ENCODE results near the gene C2orf69. TPM values are rescaled to one million over a fixed set of nuclear protein-coding genes. Genes with fewer than 3 reads are reported as not detected.

C2orf69 gene
- total RNA-seq, 1 experiment from 2014 or later = 13.5 TPM

DNA sequence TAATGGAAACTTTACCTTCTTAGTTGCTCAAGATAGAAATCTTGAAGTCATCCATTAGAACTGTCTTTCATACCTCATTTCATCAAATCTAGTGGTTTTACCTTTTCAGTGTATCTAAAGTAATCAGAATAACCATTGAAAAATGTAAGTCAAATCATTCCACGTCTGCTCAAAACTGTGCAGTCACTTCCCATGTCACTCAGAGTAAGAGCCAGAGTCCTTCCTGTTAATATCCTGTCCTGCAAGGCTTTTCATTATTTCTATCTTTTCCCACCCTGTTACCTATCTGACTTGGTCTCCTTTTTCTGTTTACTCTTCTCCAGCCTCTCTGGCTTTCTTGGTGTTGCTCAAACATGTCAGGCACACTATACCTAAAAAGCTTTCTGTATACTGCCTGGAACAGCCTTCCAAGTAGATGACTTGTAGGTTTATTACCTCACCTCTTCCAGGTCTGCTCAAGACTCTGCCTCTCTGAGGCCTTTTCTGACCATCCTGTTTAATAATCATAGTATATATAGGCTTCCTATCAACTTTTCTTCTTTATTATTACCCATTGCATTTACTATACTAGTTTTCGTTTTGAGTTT, 3.4 kb downstream of the C2orf69 start:
- DNase-seq (ENCODE audit: low read depth) = no peak

DNA sequence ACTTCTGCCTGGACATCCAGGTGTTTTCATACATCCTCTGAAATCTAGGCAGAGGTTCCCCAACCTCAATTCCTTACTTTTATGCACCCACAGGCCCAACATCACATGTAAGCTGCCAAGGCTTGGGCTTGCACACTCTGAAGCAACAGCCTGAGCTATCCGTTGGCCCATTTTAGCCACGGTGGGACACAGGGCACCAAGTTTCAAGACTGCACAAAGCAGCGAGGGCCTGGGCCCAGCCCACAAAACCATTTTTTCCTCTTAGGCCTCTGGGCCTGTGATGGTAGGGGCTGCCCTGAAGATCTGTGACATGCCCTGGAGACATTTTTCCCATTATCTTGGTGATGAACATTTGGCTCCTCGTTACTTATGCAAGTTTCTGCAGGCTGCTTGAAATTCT, 5.9 kb downstream of the C2orf69 start:
- DNase-seq (ENCODE audit: low read depth) = no peak

DNA sequence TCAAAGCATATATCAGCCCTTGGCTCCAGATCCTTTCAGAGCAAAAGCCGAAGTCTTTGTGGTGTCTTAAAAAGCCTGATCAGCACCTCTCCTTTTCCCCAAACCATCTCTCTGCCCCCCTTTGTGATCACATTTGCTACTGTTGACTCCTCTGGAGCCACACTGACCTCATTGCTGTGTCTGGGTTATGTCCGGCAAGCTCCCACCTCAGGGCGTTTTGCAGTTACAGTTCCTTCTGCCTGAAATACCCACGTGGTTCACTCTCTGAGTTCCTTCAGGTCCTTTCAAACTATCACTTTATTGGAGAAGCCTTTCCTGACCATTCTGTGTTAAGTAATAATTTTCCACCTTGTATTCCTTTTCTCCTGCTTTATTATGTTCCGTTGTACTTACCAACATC, 11.8 kb downstream of the C2orf69 start:
- peak; percentile 67 for DNase-seq (ENCODE audit: low read depth)

DNA sequence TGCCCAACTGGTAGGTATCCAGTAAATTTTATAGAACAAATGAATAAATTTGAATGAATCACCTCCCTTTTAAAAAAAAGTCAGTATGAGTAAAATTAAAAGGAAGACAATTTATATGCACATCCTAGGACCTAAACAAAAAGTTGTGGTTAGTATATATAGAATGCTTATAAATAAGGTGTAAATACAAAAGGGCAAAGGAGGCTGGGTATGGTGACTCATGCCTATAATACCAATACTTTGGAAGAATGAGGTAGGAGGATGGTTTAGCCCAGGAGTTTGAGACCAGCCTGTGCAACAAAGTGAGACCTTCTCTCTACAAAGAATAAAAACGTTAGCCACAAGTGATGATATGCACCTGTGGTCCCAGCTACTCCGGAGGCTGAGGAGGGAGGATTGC, 12.8 kb downstream of the C2orf69 start:
- DNase-seq (ENCODE audit: low read depth) = no peak

DNA sequence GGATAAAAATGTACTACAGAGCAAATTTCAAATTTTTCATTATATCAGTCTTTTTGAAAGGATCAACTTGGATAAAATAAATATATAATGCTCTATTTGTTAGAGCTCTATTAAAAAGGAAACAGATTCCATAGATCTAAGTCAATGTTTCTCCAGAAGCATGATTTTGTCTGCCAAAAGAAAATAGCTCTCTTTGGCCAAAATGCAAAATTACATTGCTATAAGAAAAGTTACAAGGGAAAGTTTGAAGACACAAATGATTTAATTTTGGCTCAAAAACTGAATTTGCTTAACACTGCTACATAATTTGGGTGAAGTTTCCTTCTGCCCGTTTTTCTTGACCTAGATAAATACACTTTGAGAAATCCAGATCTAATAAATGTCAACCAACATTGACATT, 15.7 kb downstream of the C2orf69 start:
- no peak for DNase-seq (ENCODE audit: low read depth)

DNA sequence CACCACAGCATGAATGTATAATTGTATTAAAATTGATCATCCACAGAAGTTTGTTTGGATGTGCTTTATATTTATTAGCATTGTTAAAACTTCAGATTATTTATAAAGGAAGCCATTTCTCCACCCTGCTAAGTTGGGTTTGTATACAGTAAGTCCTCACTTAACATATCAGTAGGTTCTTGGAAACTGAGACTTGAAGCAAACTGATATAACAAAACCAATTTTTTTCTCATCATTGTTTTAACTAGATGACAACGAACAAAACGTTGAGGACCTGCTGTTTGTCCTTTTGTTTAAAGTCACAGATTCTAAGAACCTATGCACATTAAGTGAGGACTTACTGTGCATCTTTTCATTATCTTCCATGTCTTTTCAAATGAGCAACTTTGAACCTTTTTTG, 17.1 kb downstream of the C2orf69 start:
- no peak for DNase-seq (ENCODE audit: low read depth)

DNA sequence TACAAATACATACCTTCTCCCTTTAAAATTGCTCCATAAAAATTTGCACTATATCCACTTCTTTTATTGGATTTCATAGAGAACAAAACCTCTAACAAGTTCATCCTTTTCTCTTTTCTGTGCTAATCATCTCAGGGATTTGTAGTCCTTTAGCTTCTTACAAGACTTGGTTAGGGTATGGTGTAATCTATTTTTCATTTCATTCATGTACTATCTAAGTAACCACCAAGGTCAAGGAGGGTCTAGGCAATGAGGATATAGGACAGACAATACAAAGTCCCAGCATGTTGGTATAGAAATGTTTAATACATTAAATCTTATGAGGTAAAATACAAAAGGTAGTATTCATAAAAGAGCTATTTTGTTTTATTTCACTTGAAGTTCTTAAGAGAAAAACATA, 17.5 kb downstream of the C2orf69 start:
- DNase-seq (ENCODE audit: low read depth) = no peak

DNA sequence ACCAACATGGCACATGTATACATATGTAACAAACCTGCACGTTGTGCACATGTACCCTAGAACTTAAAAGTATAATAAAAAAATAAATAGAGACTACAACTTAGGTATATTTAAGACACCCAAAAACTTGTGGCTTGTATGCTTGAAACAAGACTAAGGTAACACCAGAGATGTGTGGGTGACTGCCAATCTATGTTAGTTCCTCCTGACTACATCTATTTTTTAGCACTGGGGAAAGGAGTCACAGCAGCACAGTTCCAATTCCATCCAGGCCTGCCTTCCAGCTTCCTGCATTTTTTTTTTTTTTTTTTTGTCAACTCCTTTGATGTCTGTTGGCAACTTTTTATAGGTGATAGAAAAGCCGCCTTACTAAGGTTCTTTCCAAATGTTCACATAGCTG, 18.2 kb downstream of the C2orf69 start:
- no peak for DNase-seq (ENCODE audit: low read depth)

DNA sequence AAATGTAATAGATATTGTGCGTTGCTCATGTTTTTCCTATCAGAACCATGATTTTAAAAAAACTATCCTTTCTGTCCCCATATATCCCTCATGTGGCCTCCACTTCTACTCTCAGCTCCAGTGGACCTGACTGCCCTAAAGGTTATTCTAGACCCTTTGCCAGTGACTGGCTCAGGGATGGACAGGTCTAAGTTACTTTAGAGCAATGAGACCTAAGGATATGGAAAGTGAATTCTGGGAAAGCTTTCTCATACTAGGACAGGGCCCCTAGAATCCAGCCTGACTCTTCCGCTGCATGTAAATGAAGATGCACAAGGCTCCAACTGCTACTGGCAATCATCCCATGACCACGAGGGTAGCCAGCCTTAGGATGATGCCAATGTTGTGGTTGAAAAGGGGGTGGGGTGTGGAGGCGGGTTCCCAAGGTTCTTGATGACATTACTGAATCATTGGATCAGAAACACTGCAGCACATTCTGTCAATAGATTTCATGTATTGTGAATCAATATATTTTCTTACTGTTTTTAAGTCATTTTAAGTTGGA, 21.3 kb downstream of the C2orf69 start:
- DNase-seq (ENCODE audit: low read depth) = peak; percentile 75

DNA sequence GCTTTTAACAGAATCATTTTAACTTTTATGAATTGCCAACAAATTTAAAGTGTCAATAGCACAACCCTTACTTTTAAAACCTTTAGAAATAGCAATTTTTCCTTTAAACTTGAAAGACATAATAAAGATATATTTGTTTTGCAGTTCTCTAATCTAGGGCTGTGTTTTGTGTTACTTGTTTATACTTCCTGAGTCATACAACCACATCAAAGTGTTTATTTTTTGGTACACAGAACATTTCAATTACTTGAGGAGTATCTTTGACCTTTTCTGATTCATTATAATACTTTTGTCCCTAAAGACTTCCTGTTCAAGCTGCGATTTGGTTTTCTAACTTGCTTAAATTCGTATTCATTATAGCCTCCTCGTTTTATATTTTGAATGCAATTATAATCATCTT, 22.4 kb downstream of the C2orf69 start:
- DNase-seq (ENCODE audit: low read depth) = peak; percentile 67

DNA sequence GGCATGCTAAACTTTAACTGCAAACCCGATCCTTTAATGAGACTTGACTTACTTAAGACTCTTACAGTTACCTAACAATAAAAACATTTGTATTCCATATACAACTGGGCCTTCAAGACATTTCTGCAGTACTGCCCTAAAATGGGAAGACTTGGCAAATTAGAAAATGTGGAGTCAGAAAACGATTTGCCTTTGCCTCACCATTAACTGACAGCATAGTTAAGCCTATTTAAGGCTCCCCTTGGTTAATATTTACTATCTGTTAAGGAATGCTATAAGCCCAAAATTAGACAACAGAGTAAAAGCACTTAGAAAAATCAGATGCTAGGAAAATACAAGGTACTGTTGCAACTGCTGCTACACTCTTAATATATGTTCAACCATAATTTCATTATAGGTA, 25.5 kb downstream of the C2orf69 start:
- DNase-seq (ENCODE audit: low read depth) = no peak

DNA sequence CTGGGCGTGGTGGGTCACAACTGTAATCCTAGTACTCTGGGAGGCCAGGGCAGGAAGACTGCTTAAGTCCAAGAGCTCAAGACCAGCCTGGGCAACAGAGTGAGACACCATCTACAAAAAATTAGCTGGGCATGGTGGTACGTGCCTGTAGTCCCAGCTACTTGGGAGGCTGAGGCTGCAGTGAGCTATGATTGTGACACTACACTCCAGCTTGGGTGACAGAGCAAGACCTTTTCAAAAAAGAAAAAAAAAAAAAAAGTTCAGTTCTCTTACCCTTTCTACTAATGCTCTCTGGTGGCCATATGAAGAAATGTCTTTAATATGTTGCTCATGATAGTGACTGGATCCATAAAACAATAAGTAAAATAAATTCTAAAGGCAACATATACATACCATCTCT, 29.3 kb downstream of the C2orf69 start:
- DNase-seq (ENCODE audit: low read depth) = peak; percentile 36

DNA sequence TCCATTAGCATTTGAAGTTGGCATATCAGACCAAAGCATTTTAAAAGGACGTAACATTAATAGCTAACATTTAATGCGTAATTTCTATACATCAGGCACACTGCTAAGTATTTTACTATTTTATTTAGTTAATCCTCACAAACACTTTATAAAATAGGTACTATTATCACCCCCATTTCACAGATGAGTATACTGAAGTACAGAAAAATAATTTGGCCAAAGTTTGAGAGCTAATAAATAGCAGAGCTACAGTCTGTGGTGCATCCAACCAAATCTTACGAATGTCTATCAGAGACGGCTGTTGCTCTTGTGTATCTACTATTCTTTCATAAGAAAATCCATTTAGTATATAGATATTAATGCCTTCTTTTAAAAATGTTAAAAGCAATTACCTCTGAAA, 32.3 kb downstream of the C2orf69 start:
- DNase-seq (ENCODE audit: low read depth) = no peak

DNA sequence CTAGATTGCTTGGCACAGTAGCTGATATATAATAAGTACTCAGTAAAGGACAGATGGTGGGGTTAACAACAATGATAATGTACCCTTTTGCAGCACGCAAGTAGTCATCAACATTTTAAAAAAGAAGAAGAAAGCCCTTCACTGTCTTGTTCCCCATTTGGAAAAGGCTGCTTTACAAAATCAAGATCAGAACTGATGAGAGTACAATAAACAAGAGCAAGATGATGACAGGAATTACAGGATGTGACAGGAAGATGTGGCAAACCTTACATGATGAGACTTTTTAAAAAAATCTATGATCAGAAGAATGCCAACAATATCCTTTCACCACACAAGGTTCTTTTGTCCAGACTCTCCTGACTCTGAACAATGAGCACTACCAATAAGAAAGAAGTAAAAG, 35.1 kb downstream of the C2orf69 start:
- DNase-seq (ENCODE audit: low read depth) = no peak

DNA sequence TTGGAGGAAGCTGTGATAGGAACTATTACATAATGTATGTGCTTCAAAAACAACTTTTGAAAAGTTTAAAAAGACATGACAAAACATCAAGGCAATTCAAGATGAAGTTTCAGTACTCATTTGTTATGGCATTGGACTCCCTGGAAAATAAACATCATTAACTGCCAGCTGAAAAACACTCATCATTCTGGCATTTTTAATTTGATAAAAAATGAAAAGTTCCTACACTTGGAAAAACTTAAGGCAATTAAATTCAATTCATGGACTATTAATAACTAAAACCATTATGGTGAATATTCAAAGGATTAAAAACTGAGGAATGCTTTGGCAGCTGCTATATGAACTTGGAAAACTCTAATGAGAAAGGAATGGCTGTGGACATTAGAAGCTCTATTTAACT, 35.7 kb downstream of the C2orf69 start:
- DNase-seq (ENCODE audit: low read depth) = no peak

DNA sequence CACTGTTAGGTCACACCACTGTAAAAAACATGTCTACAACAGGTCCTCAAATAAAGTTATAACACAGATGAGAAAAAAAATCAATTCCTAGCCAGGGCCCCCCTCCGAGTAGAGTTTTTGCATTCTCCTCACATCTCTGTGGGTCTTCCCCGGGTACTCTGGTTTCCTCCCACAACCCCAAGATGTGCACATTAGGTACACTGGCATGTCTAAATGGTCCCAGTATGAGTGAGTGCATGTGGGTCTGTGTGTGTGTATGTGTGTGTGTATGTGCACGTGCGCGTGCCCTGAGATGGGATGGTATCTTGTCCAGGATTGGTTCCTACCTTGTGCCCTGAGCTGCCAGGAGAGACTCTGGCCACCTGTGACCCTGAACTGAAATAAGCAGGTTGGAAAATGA, 39.3 kb downstream of the C2orf69 start:
- no peak for DNase-seq (ENCODE audit: low read depth)

DNA sequence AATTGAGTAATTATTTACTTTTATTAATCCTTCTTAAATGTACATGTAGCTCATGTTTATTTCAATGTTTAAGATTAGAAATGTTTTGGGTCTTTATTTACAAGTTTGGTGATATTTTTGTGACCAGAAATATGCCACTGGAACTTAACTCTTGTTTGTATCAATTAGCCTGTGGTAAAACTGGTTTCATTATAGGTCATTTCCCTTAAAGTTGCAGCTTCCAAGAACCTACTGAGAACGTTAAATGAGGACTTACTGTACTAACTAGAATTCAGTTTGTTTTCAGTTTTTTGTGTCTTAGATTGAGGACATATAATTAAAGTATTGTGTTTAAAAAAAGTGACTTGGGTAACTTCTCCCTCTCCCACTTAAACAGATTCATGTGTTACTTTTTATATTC, 39.9 kb downstream of the C2orf69 start:
- DNase-seq (ENCODE audit: low read depth) = no peak

DNA sequence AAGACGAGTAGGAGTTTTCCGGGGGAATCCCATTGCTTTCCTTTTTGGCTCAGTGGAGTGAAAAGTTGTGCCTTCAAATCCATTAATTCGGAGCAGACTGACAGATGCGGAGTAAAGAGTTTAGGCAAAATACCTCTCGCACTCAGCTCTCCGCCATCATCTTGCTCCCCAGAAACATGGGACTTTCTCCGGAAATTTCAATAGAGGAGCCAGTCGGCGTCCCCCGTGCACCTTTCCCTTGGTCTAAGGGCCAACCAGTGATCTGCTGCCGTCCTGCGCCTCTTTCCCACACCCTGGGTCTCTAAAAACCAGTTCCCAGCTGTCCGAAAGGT, 43.9 kb downstream of the C2orf69 start:
- no peak for DNase-seq (ENCODE audit: low read depth)

DNA sequence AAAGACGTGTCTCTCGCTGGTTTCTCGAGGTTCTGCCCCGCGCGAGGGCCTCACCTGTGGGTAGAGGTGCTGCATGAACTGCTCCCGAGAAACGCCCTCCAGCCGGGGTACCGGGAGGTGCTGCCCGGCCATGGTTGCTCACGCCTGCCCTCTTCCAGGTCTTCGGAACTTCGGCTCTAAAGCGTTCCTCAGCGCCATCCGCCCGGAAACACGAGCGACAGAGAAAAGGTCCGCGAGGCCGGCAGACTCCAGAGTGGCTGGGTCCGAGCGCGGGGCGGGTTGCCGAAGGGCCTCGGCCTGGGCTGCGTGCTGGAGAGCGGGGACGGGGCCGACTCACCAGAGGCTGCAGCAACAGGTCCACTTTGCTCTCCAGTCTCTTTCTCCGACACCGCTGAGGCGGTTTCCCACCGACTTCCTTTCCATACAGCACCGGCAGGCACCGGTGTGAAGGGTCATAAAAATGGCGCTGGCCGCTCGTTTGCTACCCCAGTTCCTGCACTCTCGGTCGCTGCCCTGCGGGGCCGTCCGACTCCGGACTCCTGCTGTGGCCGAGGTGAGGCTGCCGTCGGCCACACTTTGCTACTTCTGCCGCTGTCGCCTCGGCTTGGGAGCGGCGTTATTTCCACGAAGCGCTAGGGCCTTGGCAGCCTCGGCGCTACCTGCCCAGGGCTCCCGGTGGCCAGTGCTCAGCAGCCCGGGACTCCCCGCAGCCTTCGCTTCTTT, 44.4 kb downstream of the C2orf69 start, which contains the start of the genes MAIP1 and TYW5:
Gene MAIP1 (plus strand): TSS at position 244 of the 723 bp plus-strand sequence. CDS start 217 bp downstream, at position 461.
Gene TYW5 (minus strand): TSS at position 153 of the 723 bp plus-strand sequence. CDS start 21 bp downstream, at position 132.
- peak; percentile 77 for DNase-seq (ENCODE audit: low read depth)

DNA sequence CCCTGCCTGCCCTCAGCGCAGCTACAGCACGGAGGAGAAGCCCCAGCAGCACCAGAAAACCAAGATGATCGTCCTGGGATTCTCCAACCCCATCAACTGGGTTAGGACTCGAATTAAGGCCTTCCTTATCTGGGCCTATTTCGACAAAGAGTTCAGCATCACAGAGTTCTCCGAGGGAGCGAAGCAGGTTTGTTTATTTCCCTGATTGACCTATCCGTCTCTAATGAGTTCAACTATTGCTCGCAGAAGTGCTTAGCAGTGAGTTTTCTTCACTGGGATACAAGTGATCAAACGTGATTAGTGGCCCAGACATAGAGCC, 44.9 kb downstream of the C2orf69 start:
- peak; percentile 9 for DNase-seq (ENCODE audit: low read depth)

DNA sequence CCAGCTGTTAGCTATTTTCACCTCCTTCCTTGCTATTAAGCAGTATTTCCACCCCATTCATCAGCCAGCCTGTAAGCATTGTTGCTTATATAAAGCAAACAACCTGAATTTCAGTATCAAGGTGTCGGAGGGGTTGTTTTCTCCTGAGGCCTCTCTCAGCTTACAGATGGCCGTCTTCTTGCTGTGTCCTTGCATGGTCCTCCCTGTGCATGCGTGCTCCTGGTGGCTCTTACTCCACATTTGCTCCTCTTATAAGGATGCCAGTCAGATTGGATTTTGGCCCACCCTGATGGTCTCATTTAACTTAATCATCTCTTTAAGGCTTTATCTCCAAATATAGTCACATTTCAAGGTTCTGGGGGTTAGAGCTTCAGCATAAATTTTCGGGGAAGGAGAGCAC, 46.9 kb downstream of the C2orf69 start:
- DNase-seq (ENCODE audit: low read depth) = no peak

DNA sequence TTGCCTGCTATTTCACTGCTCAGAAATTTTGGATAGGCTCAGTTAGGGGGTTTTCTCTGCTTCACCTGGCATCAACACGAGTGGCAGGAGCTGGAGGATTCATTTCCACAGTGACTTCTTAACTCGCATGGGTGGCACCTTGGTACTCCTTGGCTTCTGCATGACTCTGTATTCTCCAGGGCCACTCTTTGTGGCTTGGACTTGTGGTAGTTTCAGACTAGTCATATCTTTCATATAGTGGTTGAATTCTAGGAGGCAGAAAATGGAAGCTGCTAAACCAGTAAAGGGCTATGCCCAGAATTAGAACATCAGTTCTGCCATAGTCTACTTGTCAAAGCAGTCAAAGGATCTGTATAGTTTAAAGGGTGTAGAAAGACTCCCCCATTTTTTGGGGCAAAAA, 51.1 kb downstream of the C2orf69 start:
- DNase-seq (ENCODE audit: low read depth) = no peak

DNA sequence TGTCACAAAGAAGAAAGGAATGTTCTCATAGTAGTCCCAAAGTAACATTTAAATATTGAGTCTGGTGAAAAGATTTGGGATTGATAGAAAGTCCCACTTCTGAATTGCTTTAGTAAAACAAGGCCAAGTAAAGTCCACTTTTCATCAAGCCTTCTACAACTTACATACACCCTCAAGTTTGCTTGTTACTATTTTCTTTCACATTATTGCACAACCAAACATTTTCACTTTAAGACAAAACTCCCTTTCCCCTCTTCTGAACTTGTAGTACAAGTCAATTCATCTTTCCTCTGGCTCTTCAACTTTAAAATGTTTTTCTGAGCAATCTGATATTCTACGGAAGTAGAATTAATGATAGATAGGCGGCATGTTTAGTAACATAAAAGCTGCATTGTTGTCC, 55.3 kb downstream of the C2orf69 start:
- DNase-seq (ENCODE audit: low read depth) = no peak

DNA sequence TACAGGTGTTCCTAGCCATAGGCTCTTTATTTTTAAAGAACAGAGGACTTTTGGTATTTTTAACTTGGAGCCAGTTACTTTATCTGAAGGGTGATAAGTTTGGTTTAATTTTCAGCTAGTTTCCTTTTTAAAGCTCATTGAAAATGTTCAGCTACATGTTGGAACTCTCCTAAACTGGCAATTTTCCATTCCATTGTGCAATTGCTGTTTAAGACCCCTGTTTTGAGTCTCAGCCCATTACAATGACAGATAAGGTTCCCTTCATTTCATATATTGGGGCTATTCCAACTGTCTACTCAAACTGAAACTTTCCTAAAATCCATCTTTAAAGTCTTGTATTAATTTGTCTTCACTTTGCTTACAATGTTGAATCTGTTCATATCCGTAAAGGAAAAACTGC, 55.9 kb downstream of the C2orf69 start:
- DNase-seq (ENCODE audit: low read depth) = no peak
